Kidney (tissue), 14 donors: ENCODE measurements around the gene HOXD13. TPM values are rescaled to one million over a fixed set of nuclear protein-coding genes. Genes with fewer than 3 reads are reported as not detected.

Experiments
- DNase-seq, 5 donors: peaks; one replicate each; pipeline ENCODE4 v3.0.0-alpha.2; 2013 to 2020
- FAIRE-seq: peaks from 2 replicates; lab custom pipeline; 2012; peaks lifted over from hg19 to GRCh38; lab: Jason Lieb, UNC
- H3K27ac ChIP-seq, 2 donors: one replicate each; pipeline ENCODE4 v1.7.0; 2013; ENCODE audit warnings: low read depth in 2 of 2, low read length in 2 of 2, inconsistent platforms in 1 of 2
- H3K27me3 ChIP-seq: one replicate; pipeline ENCODE4 v1.7.1; 2013; ENCODE audit warnings: low read length, inconsistent platforms; ENCODE audit not compliant: control insufficient read depth, insufficient read depth
- H3K36me3 ChIP-seq, 3 donors: one replicate each; pipeline versions ENCODE4 v1.7.0 to v1.7.1; 2013; ENCODE audit warnings: low read length in 3 of 3, control low read depth in 1 of 3, inconsistent platforms in 1 of 3; ENCODE audit not compliant: insufficient read depth in 3 of 3, control insufficient read depth in 2 of 3
- H3K4me1 ChIP-seq, 3 donors: one replicate each; pipeline versions ENCODE4 v1.7.0 to v1.7.1; 2013; ENCODE audit warnings: low read length in 3 of 3, inconsistent platforms in 1 of 3, low read depth in 1 of 3; ENCODE audit not compliant: control insufficient read depth in 2 of 3, insufficient read depth in 2 of 3
- H3K4me3 ChIP-seq, 3 donors: one replicate each; pipeline versions ENCODE4 v1.7.0 to v1.8.1; 2013; ENCODE audit warnings: low read length in 3 of 3, control low read depth in 1 of 3, inconsistent platforms in 1 of 3
- H3K9ac ChIP-seq, 3 donors: one replicate each; pipeline versions ENCODE4 v1.7.0 to v1.7.1; 2013; ENCODE audit warnings: low read length in 3 of 3, control low read depth in 1 of 3, inconsistent platforms in 1 of 3
- H3K9me3 ChIP-seq, 3 donors: one replicate each; pipeline versions ENCODE4 v1.7.0 to v1.7.1; 2013; ENCODE audit warnings: low read length in 3 of 3, control low read depth in 1 of 3, inconsistent platforms in 1 of 3; ENCODE audit not compliant: control insufficient read depth in 2 of 3, insufficient read depth in 1 of 3
- CTCF ChIP-seq: IDR thresholded peaks from 3 replicates; pipeline ENCODE4 v1.5.1; 2012; ENCODE audit warnings: mild to moderate bottlenecking, moderate library complexity, borderline replicate concordance; ENCODE audit not compliant: insufficient read depth; ENCODE audit errors: extremely low read depth
- intact Hi-C: fragments of 100-400 bp; cut with DNase I; formaldehyde crosslinking; loops from one replicate; pipeline ENCODE4 v1.11.1; 2022
- polyA plus RNA-seq: library from polyadenylated mRNA; stranded (reverse); fragments of 350-450 nt; fragmentation: Illumina TruSeq; extraction: RNeasy Lipid Tissue Mini Kit (QIAGEN cat#74804); gene quantifications from one replicate; pipeline ENCODE4 v1.2.3, GENCODE V29; 2014; ENCODE audit warnings: low read depth, low replicate concordance; ENCODE audit not compliant: insufficient read depth
- total RNA-seq: library from RNA; stranded (reverse); fragmentation: NEBNext Ultra II Directional; extraction: Animal tissue kit (Norgen Biotek cat#: 25700); gene quantifications from one replicate; pipeline ENCODE4 v1.2.1, GENCODE V29; 2021
- donor health status: control.
- donor health status: control.
- donor health status: control.
- donor health status: control.
- donor health status: control.
- donor health status: DM: yes; HTN: yes; CAD: no.
- donor health status: Normal renal cell carcinoma (clear cell type).

HOXD13 gene
- total and polyA plus RNA-seq, 2 donors from 2014 or later, result not detected

- H3K27ac ChIP-seq, result peak overlapping the region; percentile 91 to 95
- TF ChIP-seq CTCF, result no peak
- H3K4me1 ChIP-seq, result peaks cover under 1 to 15% (median 6%) of the 10 kb centered on the region in 3 donors
- no peaks in the 10 kb centered on the region for H3K27me3 ChIP-seq
- intact Hi-C loops, result loop anchor here (10.0 kb wide), 2 partner anchors 524 to 1034 kb away; no protein-coding TSS in a partner anchor
- FAIRE-seq (no peak), DNase-seq (peak in 4 of 5 donors; percentile 47 to 88 (median 66))
- peak overlapping the region; percentile 5 to 89 (median 72) for H3K4me3 ChIP-seq
- H3K9ac ChIP-seq, result peak overlapping the region; percentile 59 to 97 (median 60)
- H3K9me3 ChIP-seq, result no peaks in the 10 kb centered on the region
- H3K36me3 ChIP-seq, result peaks cover 0 to 8% (median 0%) of the 10 kb centered on the region in 3 donors
Observed at GRCh38 chr2:176120364-176121189, 28.1 kb downstream of the HOXD13 start.

DNA sequence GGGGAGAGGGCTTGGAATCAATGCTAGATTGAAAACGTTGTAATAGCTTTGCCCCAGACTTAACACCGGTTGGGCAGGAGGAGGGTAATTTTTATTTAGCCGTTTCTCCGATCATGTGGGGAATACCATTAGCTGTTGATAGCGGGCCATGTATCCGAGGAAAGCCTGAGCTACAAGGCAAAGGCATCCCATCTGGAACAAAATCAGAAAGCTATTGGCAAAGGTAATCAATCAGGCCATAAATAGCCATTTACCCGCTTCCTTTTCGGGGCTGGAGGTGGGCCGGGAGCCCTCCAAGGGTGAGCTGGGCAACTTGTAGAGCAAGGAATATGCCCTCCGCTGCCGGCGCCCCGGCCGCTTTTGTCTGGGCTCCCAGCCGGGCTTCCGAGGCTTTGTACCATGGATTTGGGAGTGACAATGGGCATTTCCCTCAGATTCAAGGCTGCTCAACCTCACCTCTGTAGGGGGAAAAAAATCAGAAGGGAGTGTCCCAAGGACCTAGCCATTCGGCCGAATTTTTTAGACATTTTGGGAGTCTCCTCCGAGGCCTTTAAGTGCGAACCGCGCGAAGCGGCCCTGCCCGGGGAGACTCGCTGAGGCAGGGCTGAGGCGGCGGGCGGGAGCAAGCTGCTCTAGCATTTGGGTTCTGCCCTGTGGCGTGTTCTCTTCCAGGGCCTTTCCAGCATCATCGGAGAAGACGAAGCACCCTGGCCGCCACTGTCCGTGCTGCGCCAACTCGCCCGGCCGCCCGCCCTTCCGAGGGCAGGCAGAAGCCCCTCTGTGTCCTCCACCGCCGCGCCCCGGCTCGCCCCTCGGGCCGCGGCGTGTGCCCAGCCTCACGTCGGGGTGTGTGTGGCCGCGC lies 28.9 kb downstream of the HOXD13 start:
- no peak for FAIRE-seq
- H3K27ac ChIP-seq, result peak overlapping the region; percentile 91 to 95
- H3K27me3 ChIP-seq, result no peaks in the 10 kb centered on the region
- no peak for TF ChIP-seq CTCF
- intact Hi-C loops, result loop anchor here (10.0 kb wide), 2 partner anchors 523 to 1033 kb away; no protein-coding TSS in a partner anchor
- H3K4me3 ChIP-seq, result peak overlapping the region; percentile 5 to 89 (median 72)
- peaks cover 0 to 8% (median 0%) of the 10 kb centered on the region in 3 donors for H3K36me3 ChIP-seq
- DNase-seq, result peak in 3 of 5 donors; percentile 60 to 73 (median 70)
- peaks cover 6 to 15% (median 9%) of the 10 kb centered on the region in 3 donors for H3K4me1 ChIP-seq
- peak overlapping the region; percentile 59 to 97 (median 63) for H3K9ac ChIP-seq
- H3K9me3 ChIP-seq, result no peaks in the 10 kb centered on the region

DNA sequence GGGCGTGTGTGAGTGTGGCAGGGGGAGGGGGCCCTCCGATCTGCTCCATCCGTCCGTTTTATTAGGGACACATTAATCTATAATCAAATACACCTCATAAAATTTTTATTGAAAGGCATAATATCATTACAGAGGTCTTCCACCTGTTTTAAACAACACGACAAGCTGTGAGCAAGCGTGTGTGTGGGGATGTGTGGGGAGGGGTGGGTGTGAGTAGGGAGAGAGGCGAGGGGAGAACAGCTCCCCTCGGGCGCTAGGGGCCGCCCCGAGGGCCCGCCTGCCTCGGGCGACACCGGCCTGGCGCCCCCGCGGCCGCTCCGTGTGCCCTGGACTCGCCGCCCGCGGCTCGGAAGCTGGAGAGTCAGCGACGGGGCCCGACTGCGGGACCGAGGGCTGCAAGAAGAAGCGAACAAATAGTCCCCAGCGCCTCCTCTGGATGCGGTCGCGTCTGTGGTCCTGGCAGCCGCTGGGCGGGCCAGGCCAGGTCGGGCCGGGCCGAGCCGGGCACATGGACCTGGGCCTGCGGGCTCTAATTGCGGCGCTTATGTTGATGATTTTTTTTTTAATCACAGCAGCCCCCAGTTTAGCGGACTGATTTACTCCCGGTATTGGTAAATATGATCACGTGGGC lies 29.6 kb downstream of the HOXD13 start:
- peaks cover 6 to 12% (median 10%) of the 10 kb centered on the region in 3 donors for H3K4me1 ChIP-seq
- DNase-seq, result peak in 1 of 5 donors; percentile 92
- H3K9ac ChIP-seq, result peak overlapping the region in 2 of 3 donors; percentile 36 to 59
- H3K4me3 ChIP-seq, result peak overlapping the region; percentile 11 to 72 (median 49)
- peaks cover 0 to 5% (median 0%) of the 10 kb centered on the region in 3 donors for H3K36me3 ChIP-seq
- H3K9me3 ChIP-seq, result no peaks in the 10 kb centered on the region
- no peaks in the 10 kb centered on the region for H3K27me3 ChIP-seq
- TF ChIP-seq CTCF, result no peak
- no peak for FAIRE-seq
- intact Hi-C loops, result loop anchor here (10.0 kb wide), 2 partner anchors 523 to 1033 kb away; no protein-coding TSS in a partner anchor
- H3K27ac ChIP-seq, result peak overlapping the region; percentile 91 to 95
